MM.1S (cell line): ENCODE results near the gene TMEM143.

Experiments used
- EZH2 ChIP-seq: fragments of 300-600 bp; sonication (generic); optimal IDR thresholded peaks from 2 replicates; pipeline ENCODE3; 2017; ENCODE audit warnings: low read depth, mild to moderate bottlenecking, antibody characterized with exemption, low read length, mixed read lengths
- TF ChIP-seq, protein P1 (sequence below): fragments of 300-600 bp; sonication (generic); IDR thresholded peaks from 2 replicates; pipeline ENCODE4 v1.5.1; 2016; ENCODE audit warnings: antibody characterized with exemption, low read length, mixed read lengths

GRCh38 chr19:48321372-48321621, 42.4 kb downstream of the TMEM143 start:
- TF ChIP-seq, protein P1, sequence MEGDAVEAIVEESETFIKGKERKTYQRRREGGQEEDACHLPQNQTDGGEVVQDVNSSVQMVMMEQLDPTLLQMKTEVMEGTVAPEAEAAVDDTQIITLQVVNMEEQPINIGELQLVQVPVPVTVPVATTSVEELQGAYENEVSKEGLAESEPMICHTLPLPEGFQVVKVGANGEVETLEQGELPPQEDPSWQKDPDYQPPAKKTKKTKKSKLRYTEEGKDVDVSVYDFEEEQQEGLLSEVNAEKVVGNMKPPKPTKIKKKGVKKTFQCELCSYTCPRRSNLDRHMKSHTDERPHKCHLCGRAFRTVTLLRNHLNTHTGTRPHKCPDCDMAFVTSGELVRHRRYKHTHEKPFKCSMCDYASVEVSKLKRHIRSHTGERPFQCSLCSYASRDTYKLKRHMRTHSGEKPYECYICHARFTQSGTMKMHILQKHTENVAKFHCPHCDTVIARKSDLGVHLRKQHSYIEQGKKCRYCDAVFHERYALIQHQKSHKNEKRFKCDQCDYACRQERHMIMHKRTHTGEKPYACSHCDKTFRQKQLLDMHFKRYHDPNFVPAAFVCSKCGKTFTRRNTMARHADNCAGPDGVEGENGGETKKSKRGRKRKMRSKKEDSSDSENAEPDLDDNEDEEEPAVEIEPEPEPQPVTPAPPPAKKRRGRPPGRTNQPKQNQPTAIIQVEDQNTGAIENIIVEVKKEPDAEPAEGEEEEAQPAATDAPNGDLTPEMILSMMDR = no peak
- no peak for TF ChIP-seq EZH2
